GM23338 (cell line): Measurements from ENCODE around the gene CD69. TPM values are rescaled to one million over a fixed set of nuclear protein-coding genes. Genes with fewer than 3 reads are reported as not detected.
A peak's percentile ranks its signal among the peaks of the same experiment; 100 is the strongest.

Experiments used
- ATAC-seq: fragments of 200-7000 bp; cut with Tn5 transposase; 3 replicates; pipeline ENCODE4 v1.9.1; 2020
- DNase-seq: peaks from one replicate; pipeline ENCODE4 v3.0.0-alpha.2; 2015; ENCODE audit warnings: low spot score
- H2AFZ ChIP-seq: fragments of 200-600 bp; sonication (generic); 2 replicates; pipeline ENCODE4 v1.8.0; 2016; ENCODE audit warnings: antibody characterized with exemption, mild to moderate bottlenecking, moderate library complexity
- H3F3A ChIP-seq: fragments of 200-600 bp; sonication (generic); replicated peaks from 2 replicates; pipeline ENCODE4 v1.8.0; 2017; ENCODE audit warnings: antibody characterized with exemption, mixed run types, low read depth
- H3K27ac ChIP-seq: fragments of 200-600 bp; sonication (generic); 2 replicates; pipeline ENCODE4 v1.6.1; 2016; ENCODE audit warnings: low read depth
- H3K27me3 ChIP-seq: fragments of 200-600 bp; sonication (generic); 2 replicates; pipeline ENCODE4 v1.8.0; 2016; ENCODE audit warnings: mild to moderate bottlenecking, mixed run types, moderate library complexity; ENCODE audit not compliant: insufficient read depth
- H3K36me3 ChIP-seq: fragments of 200-600 bp; sonication (generic); 2 replicates; pipeline ENCODE4 v1.8.0; 2016; ENCODE audit warnings: mild to moderate bottlenecking; ENCODE audit not compliant: insufficient read depth
- H3K4me1 ChIP-seq: fragments of 200-600 bp; sonication (generic); 2 replicates; pipeline ENCODE4 v1.8.0; 2016; ENCODE audit warnings: mild to moderate bottlenecking, moderate library complexity; ENCODE audit not compliant: insufficient read depth
- H3K4me2 ChIP-seq: fragments of 200-600 bp; sonication (generic); 2 replicates; pipeline ENCODE4 v1.7.1; 2017; ENCODE audit warnings: mixed run types
- H3K4me3 ChIP-seq: fragments of 200-600 bp; sonication (generic); 2 replicates; pipeline ENCODE4 v1.6.1; 2016; ENCODE audit warnings: mixed run types
- H3K79me2 ChIP-seq: fragments of 200-600 bp; sonication (generic); replicated peaks from 2 replicates; pipeline ENCODE4 v1.8.0; 2017; ENCODE audit warnings: mild to moderate bottlenecking; ENCODE audit not compliant: insufficient read depth
- H3K9me2 ChIP-seq: fragments of 200-600 bp; sonication (generic); 2 replicates; pipeline ENCODE4 v1.8.0; 2017; ENCODE audit not compliant: insufficient read depth
- H4K20me1 ChIP-seq: fragments of 200-600 bp; sonication (generic); replicated peaks from 2 replicates; pipeline ENCODE4 v1.8.0; 2017; ENCODE audit warnings: mild to moderate bottlenecking; ENCODE audit not compliant: insufficient read depth
- H3K27ac Mint-ChIP-seq: 2 replicates; pipeline ENCODE4 v1.8.0; 2020; ENCODE audit warnings: inconsistent platforms, mild to moderate bottlenecking, moderate library complexity, mixed read lengths
- H3K27me3 Mint-ChIP-seq: 3 replicates; pipeline ENCODE4 v1.8.0; 2022; ENCODE audit warnings: low read depth, mild to moderate bottlenecking, moderate library complexity, mixed read lengths, inconsistent platforms; ENCODE audit not compliant: insufficient read depth, poor library complexity
- H3K36me3 Mint-ChIP-seq: 3 replicates; pipeline ENCODE4 v1.8.0; 2021; ENCODE audit warnings: low read depth, mild to moderate bottlenecking, inconsistent platforms, moderate library complexity, mixed read lengths
- H3K4me1 Mint-ChIP-seq: 3 replicates; pipeline ENCODE4 v1.8.0; 2020; ENCODE audit warnings: mild to moderate bottlenecking, inconsistent platforms, mixed read lengths
- H3K4me3 Mint-ChIP-seq: 3 replicates; pipeline ENCODE4 v1.8.0; 2021; ENCODE audit warnings: moderate library complexity, mild to moderate bottlenecking, inconsistent platforms, mixed read lengths
- H3K9me3 Mint-ChIP-seq: 3 replicates; pipeline ENCODE4 v1.8.0; 2020; ENCODE audit warnings: moderate library complexity, mild to moderate bottlenecking, inconsistent platforms, mixed read lengths
- CREB1 ChIP-seq: fragments of 250-450 bp; sonication (Bioruptor Pico); IDR thresholded peaks from 2 replicates; pipeline ENCODE4 v1.5.0; 2020; ENCODE audit warnings: low read depth, mild to moderate bottlenecking, moderate library complexity
- CTCF ChIP-seq, 2 experiments: fragments of 200-600 bp in 1 of 2; sonication (generic) in 1 of 2; conservative IDR thresholded peaks; 2 replicates each; pipeline versions ENCODE4 v1.5.1 to v1.6.1; 2016 to 2017; ENCODE audit warnings: antibody characterized with exemption in 2 of 2, low read depth in 2 of 2, mild to moderate bottlenecking in 2 of 2, moderate library complexity in 1 of 2
- ETS1 ChIP-seq: IDR thresholded peaks from 2 replicates; pipeline ENCODE4 v1.6.1; 2016; ENCODE audit warnings: antibody characterized with exemption
- EZH2 ChIP-seq: fragments of 200-600 bp; sonication (generic); IDR thresholded peaks from one replicate; pipeline ENCODE4 v1.8.0; 2017; ENCODE audit warnings: antibody characterized with exemption, mild to moderate bottlenecking, low read depth; ENCODE audit not compliant: unreplicated experiment
- EZH2phosphoT487 ChIP-seq: fragments of 200-600 bp; sonication (generic); IDR thresholded peaks from one replicate; pipeline ENCODE4 v1.8.1; 2018; ENCODE audit warnings: antibody characterized with exemption; ENCODE audit not compliant: unreplicated experiment
- JUNB ChIP-seq: IDR thresholded peaks from one replicate; pipeline ENCODE4 v1.6.1; 2016; ENCODE audit warnings: antibody characterized with exemption; ENCODE audit not compliant: unreplicated experiment
- NANOG ChIP-seq: IDR thresholded peaks from 2 replicates; pipeline ENCODE4 v1.6.1; 2016; ENCODE audit warnings: antibody characterized with exemption, borderline replicate concordance
- POLR2AphosphoS5 ChIP-seq: IDR thresholded peaks from 2 replicates; pipeline ENCODE4 v1.6.1; 2016; ENCODE audit warnings: antibody characterized with exemption, low read depth
- REST ChIP-seq: IDR thresholded peaks from one replicate; pipeline ENCODE4 v1.6.1; 2018; ENCODE audit warnings: antibody characterized with exemption; ENCODE audit not compliant: unreplicated experiment
- STAT1 ChIP-seq: IDR thresholded peaks from one replicate; pipeline ENCODE4 v1.6.1; 2016; ENCODE audit warnings: antibody characterized with exemption; ENCODE audit not compliant: unreplicated experiment
- ZNF114 ChIP-seq: fragments of 250-450 bp; sonication (Bioruptor Pico); IDR thresholded peaks from 2 replicates; pipeline ENCODE4 v1.5.0; 2020; ENCODE audit warnings: mild to moderate bottlenecking, moderate library complexity
- ZNF331 ChIP-seq: fragments of 250-450 bp; sonication (Bioruptor Pico); IDR thresholded peaks from 2 replicates; pipeline ENCODE4 v1.5.0; 2020; ENCODE audit warnings: low read depth, mild to moderate bottlenecking, moderate library complexity
- ZNF462 ChIP-seq: fragments of 250-450 bp; sonication (Bioruptor Pico); IDR thresholded peaks from 2 replicates; pipeline ENCODE4 v1.5.0; 2020; ENCODE audit warnings: mild to moderate bottlenecking, moderate library complexity
- polyA plus RNA-seq: library from polyadenylated mRNA; unstranded; fragments of >200 nt; fragmentation: Nextera tagmentation; extraction: Ambion mirVana; gene quantifications from 2 replicates; pipeline ENCODE4 v1.2.1, GENCODE V29; 2016
- total RNA-seq: library from RNA; depleted of rRNA; stranded (reverse); fragments of >200 nt; shearing (Covaris generic); gene quantifications from 2 replicates; pipeline ENCODE4 v1.2.3, GENCODE V29; 2014

The CD69 gene
- total and polyA plus RNA-seq, 2 experiments from 2014 or later = not detected

GRCh38 chr12:9711664-9712063 lies 49.0 kb downstream of the CD69 start:
- Mint-ChIP-seq H3K27ac (no peak overlapping the region), H3K4me1 (peaks cover 10% of the 10 kb centered on the region), H3K27me3 (peaks cover 3% of the 10 kb centered on the region), H3K4me3 (no peak overlapping the region), H3K36me3 (no peaks in the 10 kb centered on the region), H3K9me3 (no peaks in the 10 kb centered on the region)
- no peaks in the 10 kb centered on the region for H3K36me3 ChIP-seq
- DNase-seq (peak; percentile 44), ATAC-seq (peak; percentile 25; the same call in 2 of the 3 replicates)
- H3K9me2 ChIP-seq = no peaks in the 10 kb centered on the region; the same call in 1 of the 2 replicates
- no peaks in the 10 kb centered on the region for H3K79me2 ChIP-seq
- peaks cover 6% of the 10 kb centered on the region; the same call in 1 of the 2 replicates for H3K4me1 ChIP-seq
- no peaks in the 10 kb centered on the region for H3K27me3 ChIP-seq
- no peak for TF ChIP-seq EZH2
- no peak for TF ChIP-seq REST
- no peak for TF ChIP-seq CTCF (conservative IDR thresholded peaks at IDR 0.05; ENCODE audit: low read depth in 2 of 2)
- no peak for TF ChIP-seq ZNF462 (CRISPR knock-in tag)
- no peak for TF ChIP-seq CREB1 (CRISPR knock-in tag)
- no peak for TF ChIP-seq ZNF114
- no peak for TF ChIP-seq STAT1
- TF ChIP-seq POLR2AphosphoS5 = no peak
- TF ChIP-seq JUNB = no peak
- TF ChIP-seq EZH2phosphoT487 = no peak
- TF ChIP-seq ETS1 = no peak
- TF ChIP-seq ZNF331 (CRISPR knock-in tag) = no peak
- no peak for TF ChIP-seq NANOG
- no peaks in the 10 kb centered on the region for H4K20me1 ChIP-seq
- H2AFZ ChIP-seq = no peak overlapping the region
- no peaks in the 10 kb centered on the region for H3F3A ChIP-seq
- no peak overlapping the region for H3K4me2 ChIP-seq
- no peak overlapping the region for H3K27ac ChIP-seq
- H3K4me3 ChIP-seq = no peak overlapping the region
